Adrenal gland (tissue), 12 donors: ENCODE results near the gene CREB5. TPM values are rescaled to one million over a fixed set of nuclear protein-coding genes. Genes with fewer than 3 reads are reported as not detected.

Experiments used
- DNase-seq, 7 donors: peaks; one replicate each; pipeline ENCODE4 v3.0.0-alpha.2; 2019 to 2020
- H3K27ac ChIP-seq, 5 donors: fragments of 200-600 bp; sonication (generic) in 4 of 5; 1 replicate in 3 of 5; 2 replicates in 2 of 5; pipeline versions ENCODE4 v1.5.1 to v1.8.0; 2016 to 2020; ENCODE audit warnings: mild to moderate bottlenecking in 1 of 5
- H3K27me3 ChIP-seq: fragments of 200-600 bp; 2 replicates; pipeline ENCODE4 v1.8.0; 2021
- H3K36me3 ChIP-seq, 2 donors: fragments of 200-600 bp; replicated peaks in 1 of 2; 1 replicate in 1 of 2; 2 replicates in 1 of 2; pipeline versions ENCODE4 v1.5.1 to v1.8.0; 2018 to 2022
- H3K4me1 ChIP-seq, 2 donors: fragments of 200-600 bp; replicated peaks in 1 of 2; 1 replicate in 1 of 2; 2 replicates in 1 of 2; pipeline versions ENCODE4 v1.5.1 to v1.8.0; 2018 to 2021
- H3K4me3 ChIP-seq, 4 donors: fragments of 200-600 bp; sonication (generic) in 3 of 4; one replicate each; pipeline ENCODE4 v1.5.1; 2016 to 2018
- H3K9me3 ChIP-seq, 3 donors: fragments of 200-600 bp; sonication (generic) in 1 of 3; replicated peaks in 1 of 3; 1 replicate in 2 of 3; 2 replicates in 1 of 3; pipeline versions ENCODE4 v1.5.1 to v1.8.0; 2016 to 2021
- POLR2A ChIP-seq, 2 donors: fragments of 450-650 bp; IDR thresholded peaks; one replicate each; pipeline ENCODE4 v1.6.1; 2017; ENCODE audit warnings: antibody characterized with exemption in 2 of 2, mild to moderate bottlenecking in 2 of 2, moderate library complexity in 1 of 2
- WGBS, 4 donors: extraction: QIAGEN DNeasy Blood & Tissue Kit in 2 of 4; methylation state at CpG; one replicate each; pipeline versions ENCODE4 v1.1.5 to v1.1.7; 2013 to 2017; 5-methylcytosine and 5-hydroxymethylcytosine counted together
- intact Hi-C, 2 donors: fragments of 100-400 bp; cut with DNase I; formaldehyde crosslinking; loops; one replicate each; pipeline versions ENCODE4 v1.14.1 to v1.15.0; 2022 to 2023
- polyA plus RNA-seq, 3 donors: library from polyadenylated mRNA; stranded (reverse); fragments of 200-250 nt in 2 of 3; fragments of 350-450 nt in 1 of 3; fragmentation: Illumina TruSeq in 1 of 3; extraction: RNeasy Lipid Tissue Mini Kit (QIAGEN cat#74804) in 1 of 3; gene quantifications; one replicate each; pipeline ENCODE4 v1.2.3, GENCODE V29; 2013 to 2014
- total RNA-seq, 9 donors: library from RNA; depleted of rRNA in 4 of 9; stranded (reverse); fragments of >200 nt in 4 of 9; fragments of 120-200 nt in 1 of 9; fragmentation: NEBNext Ultra II Directional in 1 of 9; extraction: Animal tissue kit (Norgen Biotek cat#: 25700) in 1 of 9; gene quantifications; one replicate each; pipeline versions ENCODE4 v1.1.0 to v1.2.4, GENCODE V29; 2013 to 2023
- TF ChIP-seq, protein P1 (sequence below), 6 experiments: fragments of 450-650 bp in 4 of 6; fragments of 200-600 bp in 2 of 6; sonication (generic) in 1 of 6; IDR thresholded peaks; 1 replicate in 5 of 6; 2 replicates in 1 of 6; pipeline versions ENCODE4 v1.5.1 to v1.8.0; 2016 to 2021; ENCODE audit warnings: antibody characterized with exemption in 6 of 6, mild to moderate bottlenecking in 2 of 6, moderate library complexity in 1 of 6
- donor health status: healthy with polysubstance abuse.
- donor health status: Bipolar disorder and iron deficiency.
- donor health status: DM: yes; HTN: yes; CAD: no.
- donor health status: DM: no; HTN: no; CAD: no.
- donor health status: DM: no; HTN: no; CAD: no.
- donor health status: DM: yes; HTN: yes; CAD: no.

Gene CREB5
- total and polyA plus RNA-seq, 12 donors: 0.69 to 5.4 (median 1.3) TPM

DNA sequence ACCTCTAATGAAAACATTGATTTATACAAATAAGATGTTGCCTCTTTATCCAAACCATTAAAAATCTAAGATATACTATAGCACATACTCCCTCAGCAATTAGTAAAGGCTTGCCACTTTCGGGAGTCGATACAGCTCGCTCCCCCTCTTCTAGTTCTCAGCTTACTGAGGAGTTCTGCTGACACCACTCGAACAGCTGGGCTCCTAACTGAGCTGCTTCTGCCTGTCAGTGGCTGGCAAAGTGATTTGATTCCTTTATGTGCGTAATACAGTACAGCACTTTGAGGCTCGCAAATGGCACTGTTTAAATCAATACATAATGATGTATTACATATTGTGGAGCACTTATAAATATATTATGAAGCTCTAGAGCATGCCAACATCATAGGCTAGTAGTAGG, 241.8 kb downstream of the CREB5 start:
- Histone ChIP-seq H3K36me3 (no peaks in the 10 kb centered on the region), H3K27me3 (no peaks in the 10 kb centered on the region), H3K4me3 (no peak overlapping the region), H3K4me1 (no peaks in the 10 kb centered on the region), H3K9me3 (no peaks in the 10 kb centered on the region), H3K27ac (no peak overlapping the region)
- TF ChIP-seq, protein P1, sequence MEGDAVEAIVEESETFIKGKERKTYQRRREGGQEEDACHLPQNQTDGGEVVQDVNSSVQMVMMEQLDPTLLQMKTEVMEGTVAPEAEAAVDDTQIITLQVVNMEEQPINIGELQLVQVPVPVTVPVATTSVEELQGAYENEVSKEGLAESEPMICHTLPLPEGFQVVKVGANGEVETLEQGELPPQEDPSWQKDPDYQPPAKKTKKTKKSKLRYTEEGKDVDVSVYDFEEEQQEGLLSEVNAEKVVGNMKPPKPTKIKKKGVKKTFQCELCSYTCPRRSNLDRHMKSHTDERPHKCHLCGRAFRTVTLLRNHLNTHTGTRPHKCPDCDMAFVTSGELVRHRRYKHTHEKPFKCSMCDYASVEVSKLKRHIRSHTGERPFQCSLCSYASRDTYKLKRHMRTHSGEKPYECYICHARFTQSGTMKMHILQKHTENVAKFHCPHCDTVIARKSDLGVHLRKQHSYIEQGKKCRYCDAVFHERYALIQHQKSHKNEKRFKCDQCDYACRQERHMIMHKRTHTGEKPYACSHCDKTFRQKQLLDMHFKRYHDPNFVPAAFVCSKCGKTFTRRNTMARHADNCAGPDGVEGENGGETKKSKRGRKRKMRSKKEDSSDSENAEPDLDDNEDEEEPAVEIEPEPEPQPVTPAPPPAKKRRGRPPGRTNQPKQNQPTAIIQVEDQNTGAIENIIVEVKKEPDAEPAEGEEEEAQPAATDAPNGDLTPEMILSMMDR (IDR thresholded peaks at IDR 0.05): no peak
- no peak for TF ChIP-seq POLR2A (IDR thresholded peaks at IDR 0.05)
- DNase-seq: no peak
- 75 to 82% (median 78%) methylated on average over 6 of the region's 6 CpGs for WGBS, 4 donors
- intact Hi-C loops: no loop called here

DNA sequence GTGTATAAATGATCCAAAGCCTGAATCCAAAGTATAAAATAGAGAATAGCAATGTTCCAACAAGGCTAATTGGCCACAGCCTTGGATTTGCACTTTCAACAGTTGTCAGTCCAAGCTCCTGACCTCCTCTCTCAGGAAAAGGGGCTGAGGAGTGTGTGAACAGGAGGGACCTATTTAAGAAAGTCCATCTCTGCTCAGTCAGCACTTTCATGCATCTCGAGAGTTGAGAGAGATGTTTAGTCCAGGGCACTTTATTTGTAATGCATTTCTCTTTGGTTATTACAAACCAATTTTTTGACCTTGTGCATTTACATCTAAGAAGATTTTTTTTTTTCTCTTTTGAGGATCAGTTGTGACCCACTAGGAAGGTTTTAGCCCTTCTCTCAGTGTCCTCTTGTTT, 244.2 kb downstream of the CREB5 start:
- intact Hi-C loops: no loop called here
- Histone ChIP-seq H3K4me1 (no peaks in the 10 kb centered on the region), H3K4me3 (no peak overlapping the region), H3K27me3 (no peaks in the 10 kb centered on the region), H3K36me3 (no peaks in the 10 kb centered on the region), H3K9me3 (peaks cover 0 to 9% (median 0%) of the 10 kb centered on the region in 3 donors), H3K27ac (no peak overlapping the region)
- WGBS, 4 donors: 47 to 96% (median 75%) methylated on average over 1 of the region's 1 CpG
- DNase-seq: no peak
- TF ChIP-seq POLR2A (IDR thresholded peaks at IDR 0.05): no peak
- TF ChIP-seq, protein P1 (IDR thresholded peaks at IDR 0.05): no peak

DNA sequence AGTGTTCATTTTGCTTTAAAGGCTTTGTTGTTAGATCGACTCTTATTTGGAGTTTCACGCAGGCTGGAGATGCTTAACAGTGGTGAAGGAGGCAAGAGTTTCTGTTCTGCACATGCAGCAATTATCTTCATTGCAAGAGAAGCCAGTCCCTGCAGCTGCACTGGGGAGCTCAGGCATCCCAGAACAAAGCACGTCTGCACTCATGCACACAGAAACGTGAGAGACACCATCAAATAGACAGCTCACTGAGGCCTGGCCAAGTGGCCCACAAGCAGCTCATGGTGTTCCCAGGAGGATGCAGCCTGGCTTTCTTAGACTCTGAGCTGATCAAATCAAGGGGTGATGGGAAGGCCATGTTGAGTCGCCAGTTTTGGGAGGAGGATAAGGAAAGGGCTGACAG, 246.1 kb downstream of the CREB5 start:
- Histone ChIP-seq H3K27me3 (no peaks in the 10 kb centered on the region), H3K4me1 (no peaks in the 10 kb centered on the region), H3K27ac (no peak overlapping the region), H3K4me3 (no peak overlapping the region), H3K9me3 (peaks cover 0 to 9% (median 0%) of the 10 kb centered on the region in 3 donors), H3K36me3 (no peaks in the 10 kb centered on the region)
- DNase-seq: no peak
- intact Hi-C loops: no loop called here
- TF ChIP-seq, protein P1 (IDR thresholded peaks at IDR 0.05): no peak
- no peak for TF ChIP-seq POLR2A (IDR thresholded peaks at IDR 0.05)
- WGBS, 4 donors: 63 to 78% (median 73%) methylated on average over 5 of the region's 5 CpGs

DNA sequence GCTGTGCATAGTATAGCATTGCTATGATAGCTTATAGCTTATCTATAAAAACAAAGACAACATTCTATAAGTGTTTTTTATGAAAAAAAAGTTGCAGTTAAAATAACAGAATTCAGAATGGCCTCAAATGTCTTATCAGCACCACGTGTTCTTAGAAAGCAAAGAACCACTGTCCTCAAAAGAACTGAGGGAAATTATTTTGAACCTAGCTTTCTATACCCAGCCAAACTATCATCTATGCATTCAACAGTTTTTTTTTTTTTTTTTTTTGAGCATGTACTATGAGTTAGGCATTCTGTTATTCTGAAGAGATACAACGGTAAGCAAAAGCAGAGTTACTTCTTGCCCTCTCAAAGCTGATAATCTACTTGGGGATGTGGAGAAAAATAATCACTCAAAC, 247.8 kb downstream of the CREB5 start:
- WGBS, 4 donors: 58 to 73% (median 69%) methylated on average over 2 of the region's 2 CpGs
- TF ChIP-seq, protein P1 (IDR thresholded peaks at IDR 0.05): no peak
- no peak for TF ChIP-seq POLR2A (IDR thresholded peaks at IDR 0.05)
- H3K4me3 ChIP-seq: no peak overlapping the region
- H3K27ac ChIP-seq: no peak overlapping the region
- H3K9me3 ChIP-seq: peaks cover 0 to 9% (median 0%) of the 10 kb centered on the region in 3 donors
- no peaks in the 10 kb centered on the region for H3K4me1 ChIP-seq
- intact Hi-C loops: no loop called here
- H3K36me3 ChIP-seq: no peaks in the 10 kb centered on the region
- H3K27me3 ChIP-seq: no peaks in the 10 kb centered on the region
- no peak for DNase-seq
